GM20000 (cell line): ENCODE measurements around the gene ALDH3B1.

ENCODE experiments used
- DNase-seq: peaks from one replicate; pipeline ENCODE4 v3.0.0; 2012; ENCODE audit warnings: low spot score
- TF ChIP-seq, protein P1 (sequence below): IDR thresholded peaks from 2 replicates; pipeline ENCODE4 v1.5.1; 2012; ENCODE audit warnings: mild to moderate bottlenecking, control low read depth; ENCODE audit errors: extremely low read depth, missing control alignments

ALDH3B1 gene

DNA sequence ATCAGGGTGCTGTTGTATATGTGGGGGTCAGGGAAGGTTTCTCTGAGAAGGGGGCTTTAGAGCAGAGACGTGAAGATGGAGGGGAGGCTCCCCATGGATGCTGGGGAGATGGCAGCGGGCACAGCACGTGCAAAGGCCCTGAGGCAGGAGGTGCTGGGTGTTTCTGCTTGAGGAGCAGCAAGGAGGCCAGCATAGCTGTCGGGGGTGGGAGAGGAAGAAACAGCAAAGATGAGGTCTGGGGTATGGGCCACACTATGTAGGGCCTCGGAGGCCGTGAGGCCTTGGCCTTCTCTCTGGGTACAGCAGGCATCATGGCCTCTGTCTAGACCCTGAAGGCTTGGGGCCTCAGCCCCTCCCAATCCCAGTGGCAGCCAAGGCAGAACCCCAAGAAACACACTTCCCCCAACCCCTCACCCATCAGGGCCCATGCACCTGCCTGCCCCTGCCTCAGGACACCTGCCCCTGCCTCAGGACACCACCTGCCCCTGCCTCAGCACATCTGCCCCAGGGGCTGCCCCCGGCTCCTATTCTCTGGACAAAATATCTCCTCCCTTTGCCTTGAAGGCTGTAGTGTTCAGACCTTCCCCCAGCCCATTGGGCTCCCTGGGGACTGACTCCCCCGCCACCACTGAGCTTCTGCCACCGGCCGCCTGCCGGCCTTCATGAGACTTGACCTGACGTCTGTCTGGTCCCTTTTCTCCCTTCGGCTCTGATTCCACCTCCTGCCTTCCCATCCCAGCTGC is 6.2 kb downstream of the ALDH3B1 start:
- no peak for DNase-seq
- TF ChIP-seq, protein P1, sequence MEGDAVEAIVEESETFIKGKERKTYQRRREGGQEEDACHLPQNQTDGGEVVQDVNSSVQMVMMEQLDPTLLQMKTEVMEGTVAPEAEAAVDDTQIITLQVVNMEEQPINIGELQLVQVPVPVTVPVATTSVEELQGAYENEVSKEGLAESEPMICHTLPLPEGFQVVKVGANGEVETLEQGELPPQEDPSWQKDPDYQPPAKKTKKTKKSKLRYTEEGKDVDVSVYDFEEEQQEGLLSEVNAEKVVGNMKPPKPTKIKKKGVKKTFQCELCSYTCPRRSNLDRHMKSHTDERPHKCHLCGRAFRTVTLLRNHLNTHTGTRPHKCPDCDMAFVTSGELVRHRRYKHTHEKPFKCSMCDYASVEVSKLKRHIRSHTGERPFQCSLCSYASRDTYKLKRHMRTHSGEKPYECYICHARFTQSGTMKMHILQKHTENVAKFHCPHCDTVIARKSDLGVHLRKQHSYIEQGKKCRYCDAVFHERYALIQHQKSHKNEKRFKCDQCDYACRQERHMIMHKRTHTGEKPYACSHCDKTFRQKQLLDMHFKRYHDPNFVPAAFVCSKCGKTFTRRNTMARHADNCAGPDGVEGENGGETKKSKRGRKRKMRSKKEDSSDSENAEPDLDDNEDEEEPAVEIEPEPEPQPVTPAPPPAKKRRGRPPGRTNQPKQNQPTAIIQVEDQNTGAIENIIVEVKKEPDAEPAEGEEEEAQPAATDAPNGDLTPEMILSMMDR: no peak

- TF ChIP-seq, protein P1: no peak
- DNase-seq: no peak
These were observed 7.0 kb downstream of the ALDH3B1 start for GRCh38 chr11:68016904-68017817.

DNA sequence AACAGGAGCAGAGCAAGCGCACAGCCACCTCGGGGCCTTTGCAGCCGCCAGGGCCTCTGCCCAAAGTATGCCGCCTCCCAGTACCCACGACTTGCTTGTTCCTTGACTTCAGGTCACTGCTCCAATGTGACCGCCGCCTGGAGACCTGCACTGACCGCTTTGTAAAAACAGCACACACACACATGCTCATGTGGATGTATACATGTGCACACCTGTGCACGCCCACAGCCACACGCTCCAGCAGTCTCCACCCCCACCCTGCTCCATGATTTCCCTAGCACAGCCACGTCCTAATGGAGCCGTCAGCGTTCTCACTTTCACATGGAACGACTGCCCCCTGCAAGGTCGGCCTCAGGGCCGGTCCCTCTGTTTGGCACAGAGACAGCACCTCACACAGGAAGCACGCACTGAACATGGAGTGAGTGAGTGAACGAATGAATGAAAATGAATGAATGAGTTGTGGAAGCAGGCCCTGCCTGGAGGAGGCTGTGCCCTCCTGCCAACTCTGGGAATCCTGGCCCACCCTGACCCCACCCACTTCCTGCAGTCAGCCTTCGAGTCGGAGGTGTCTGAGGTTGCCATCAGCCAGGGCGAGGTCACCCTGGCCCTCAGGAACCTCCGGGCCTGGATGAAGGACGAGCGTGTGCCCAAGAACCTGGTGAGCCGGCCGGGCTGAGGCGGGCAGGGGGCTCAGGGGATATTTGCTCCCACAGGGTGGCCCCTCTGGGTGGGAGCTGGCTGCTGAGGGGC is 8.0 kb downstream of the ALDH3B1 start:
- TF ChIP-seq, protein P1: no peak
- no peak for DNase-seq

DNA sequence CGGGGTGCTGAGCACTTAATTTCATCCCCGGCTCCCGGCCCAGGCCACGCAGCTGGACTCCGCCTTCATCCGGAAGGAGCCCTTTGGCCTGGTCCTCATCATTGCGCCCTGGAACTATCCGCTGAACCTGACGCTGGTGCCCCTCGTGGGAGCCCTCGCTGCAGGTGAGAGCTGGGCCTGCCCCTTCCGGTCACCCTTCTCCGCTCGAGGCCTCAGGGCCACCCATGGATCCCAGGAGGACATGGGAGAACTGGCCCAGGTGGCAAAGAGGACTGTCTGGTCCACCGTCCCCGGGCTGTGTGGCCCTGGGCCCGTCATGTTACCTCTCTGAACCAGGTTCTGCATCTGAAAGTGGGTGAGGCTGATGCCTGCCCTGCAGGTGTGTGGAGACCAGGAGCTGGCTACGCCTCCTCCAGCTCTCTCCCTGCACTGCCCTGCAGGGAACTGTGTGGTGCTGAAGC is 8.6 kb downstream of the ALDH3B1 start:
- TF ChIP-seq, protein P1: no peak
- DNase-seq: no peak

GRCh38 chr11:68019486-68019885 is 9.4 kb downstream of the ALDH3B1 start:
- TF ChIP-seq, protein P1: no peak
- no peak for DNase-seq

DNA sequence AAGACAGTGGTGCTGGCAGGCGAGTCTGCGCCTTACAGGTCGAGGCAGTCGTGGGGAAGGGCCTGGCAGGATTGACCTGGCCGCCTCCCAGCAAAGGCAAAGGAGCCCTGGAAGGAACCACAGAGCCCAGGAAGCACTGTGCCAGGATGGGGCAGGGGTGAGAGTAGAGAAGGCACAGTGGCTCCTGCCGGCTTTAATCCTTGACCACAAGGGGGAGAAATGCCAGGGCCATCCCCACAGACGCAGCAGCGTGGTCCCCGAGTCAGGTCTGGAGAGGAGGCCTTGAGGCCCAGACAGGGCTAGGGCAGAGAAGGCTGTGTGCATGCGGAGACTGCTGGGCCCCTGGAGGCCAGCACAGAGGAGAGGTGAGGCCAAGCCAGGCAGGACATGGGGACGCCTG is 10.4 kb downstream of the ALDH3B1 start:
- TF ChIP-seq, protein P1: no peak
- DNase-seq: no peak
